DND-41 (cell line): ENCODE results near the gene PHYHIPL.

Source experiments
- ATAC-seq: fragments of 200-7000 bp; cut with Tn5 transposase; 3 replicates; pipeline ENCODE4 v1.9.1; 2021; ENCODE audit warnings: low read depth; ENCODE audit not compliant: insufficient read depth
- DNase-seq: peaks from one replicate; pipeline ENCODE4 v3.0.0-alpha.2; 2020
- H2AFZ ChIP-seq: 2 replicates; pipeline ENCODE4 v1.6.0; 2012; ENCODE audit warnings: low read depth, low read length
- H3K27ac ChIP-seq: 2 replicates; pipeline ENCODE4 v1.5.1; 2012; ENCODE audit warnings: low read length, inconsistent platforms
- H3K27me3 ChIP-seq: fragments of 200-600 bp; sonication (generic); 2 replicates; pipeline ENCODE4 v1.6.0; 2012; ENCODE audit warnings: low read length, mild to moderate bottlenecking, inconsistent platforms; ENCODE audit not compliant: insufficient read depth, poor library complexity
- H3K36me3 ChIP-seq: 2 replicates; pipeline ENCODE4 v1.5.1; 2012; ENCODE audit warnings: low read length, inconsistent platforms; ENCODE audit not compliant: insufficient read depth
- H3K4me1 ChIP-seq: 2 replicates; pipeline ENCODE4 v1.5.1; 2012; ENCODE audit warnings: mild to moderate bottlenecking, low read length; ENCODE audit not compliant: insufficient read depth
- H3K4me2 ChIP-seq: 2 replicates; pipeline ENCODE4 v1.6.0; 2012; ENCODE audit warnings: mild to moderate bottlenecking, moderate library complexity, low read length, inconsistent platforms; ENCODE audit not compliant: insufficient read depth
- H3K4me3 ChIP-seq, 2 experiments: fragments of 200-600 bp in 1 of 2; shearing (Covaris generic) in 1 of 2; 2 replicates each; pipeline ENCODE4 v1.5.1; 2012 to 2016; ENCODE audit warnings: inconsistent platforms in 2 of 2, low read length in 2 of 2, mild to moderate bottlenecking in 2 of 2, low read depth in 1 of 2, moderate library complexity in 1 of 2
- H3K79me2 ChIP-seq: 2 replicates; pipeline ENCODE4 v1.6.0; 2012; ENCODE audit warnings: low read length, inconsistent platforms; ENCODE audit not compliant: insufficient read depth
- H3K9ac ChIP-seq: 2 replicates; pipeline ENCODE4 v1.6.0; 2012; ENCODE audit warnings: low read depth, mild to moderate bottlenecking, inconsistent platforms, low read length, moderate library complexity
- H3K9me3 ChIP-seq: 2 replicates; pipeline ENCODE4 v1.5.1; 2012; ENCODE audit warnings: low read length, moderate library complexity, mild to moderate bottlenecking, inconsistent platforms; ENCODE audit not compliant: insufficient read depth, severe bottlenecking
- H4K20me1 ChIP-seq: 2 replicates; pipeline ENCODE4 v1.6.0; 2012; ENCODE audit warnings: low read length; ENCODE audit not compliant: insufficient read depth
- EZH2 ChIP-seq: IDR thresholded peaks from 3 replicates; pipeline ENCODE4 v1.6.1; 2012; ENCODE audit warnings: borderline replicate concordance, low read depth, mild to moderate bottlenecking, moderate library complexity, low read length, inconsistent platforms; ENCODE audit not compliant: severe bottlenecking
- TF ChIP-seq, protein P1 (sequence below): IDR thresholded peaks from 2 replicates; pipeline ENCODE4 v1.5.1; 2012; ENCODE audit warnings: borderline replicate concordance, low read length, moderate library complexity, mild to moderate bottlenecking; ENCODE audit not compliant: poor library complexity, severe bottlenecking; ENCODE audit errors: extremely low read depth

PHYHIPL gene

GRCh38 chr10:59155556-59155955 is 20.9 kb upstream of the PHYHIPL start:
- Histone ChIP-seq H3K9me3 (no peaks in the 10 kb centered on the region), H3K4me1 (no peaks in the 10 kb centered on the region), H3K27ac (no peak overlapping the region), H3K36me3 (no peaks in the 10 kb centered on the region), H3K79me2 (no peaks in the 10 kb centered on the region), H3K9ac (no peak overlapping the region), H4K20me1 (no peaks in the 10 kb centered on the region), H3K4me2 (no peak overlapping the region), H2AFZ (no peak overlapping the region), H3K4me3 (no peak overlapping the region), H3K27me3 (no peaks in the 10 kb centered on the region)
- no peak for TF ChIP-seq EZH2
- TF ChIP-seq, protein P1, sequence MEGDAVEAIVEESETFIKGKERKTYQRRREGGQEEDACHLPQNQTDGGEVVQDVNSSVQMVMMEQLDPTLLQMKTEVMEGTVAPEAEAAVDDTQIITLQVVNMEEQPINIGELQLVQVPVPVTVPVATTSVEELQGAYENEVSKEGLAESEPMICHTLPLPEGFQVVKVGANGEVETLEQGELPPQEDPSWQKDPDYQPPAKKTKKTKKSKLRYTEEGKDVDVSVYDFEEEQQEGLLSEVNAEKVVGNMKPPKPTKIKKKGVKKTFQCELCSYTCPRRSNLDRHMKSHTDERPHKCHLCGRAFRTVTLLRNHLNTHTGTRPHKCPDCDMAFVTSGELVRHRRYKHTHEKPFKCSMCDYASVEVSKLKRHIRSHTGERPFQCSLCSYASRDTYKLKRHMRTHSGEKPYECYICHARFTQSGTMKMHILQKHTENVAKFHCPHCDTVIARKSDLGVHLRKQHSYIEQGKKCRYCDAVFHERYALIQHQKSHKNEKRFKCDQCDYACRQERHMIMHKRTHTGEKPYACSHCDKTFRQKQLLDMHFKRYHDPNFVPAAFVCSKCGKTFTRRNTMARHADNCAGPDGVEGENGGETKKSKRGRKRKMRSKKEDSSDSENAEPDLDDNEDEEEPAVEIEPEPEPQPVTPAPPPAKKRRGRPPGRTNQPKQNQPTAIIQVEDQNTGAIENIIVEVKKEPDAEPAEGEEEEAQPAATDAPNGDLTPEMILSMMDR, result no peak
- no peak for DNase-seq
- no peak for ATAC-seq

DNA sequence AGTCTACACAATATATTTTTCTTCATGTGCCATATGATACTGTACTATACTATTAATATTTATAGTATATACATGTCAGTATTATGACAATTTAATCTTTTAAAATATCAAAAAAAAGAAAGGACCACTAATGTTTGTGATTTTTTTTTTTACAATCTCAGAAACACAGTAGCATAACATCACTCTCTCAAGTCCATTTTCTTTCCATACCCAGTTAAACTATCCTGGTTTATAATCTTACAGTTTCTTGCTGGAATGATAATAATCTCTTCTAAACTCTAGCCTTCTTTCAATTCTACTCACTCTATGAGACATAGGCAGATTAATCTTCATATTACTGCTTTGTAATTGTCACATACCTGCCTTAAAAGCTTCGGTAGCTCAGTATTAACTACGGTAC is 8.9 kb upstream of the PHYHIPL start:
- no peak overlapping the region for H3K9ac ChIP-seq
- H3K4me1 ChIP-seq, result no peaks in the 10 kb centered on the region
- no peak overlapping the region for H3K27ac ChIP-seq
- H3K4me3 ChIP-seq, result no peak overlapping the region
- no peaks in the 10 kb centered on the region for H3K27me3 ChIP-seq
- no peak overlapping the region for H3K4me2 ChIP-seq
- DNase-seq (no peak), ATAC-seq (no peak)
- no peaks in the 10 kb centered on the region for H4K20me1 ChIP-seq
- TF ChIP-seq EZH2, result no peak
- TF ChIP-seq, protein P1, result no peak
- H3K9me3 ChIP-seq, result no peaks in the 10 kb centered on the region
- H3K36me3 ChIP-seq, result no peaks in the 10 kb centered on the region
- no peak overlapping the region for H2AFZ ChIP-seq
- H3K79me2 ChIP-seq, result no peaks in the 10 kb centered on the region

- Histone ChIP-seq H3K4me3 (no peak overlapping the region), H3K4me1 (no peaks in the 10 kb centered on the region), H2AFZ (no peak overlapping the region), H3K4me2 (no peak overlapping the region), H3K79me2 (no peaks in the 10 kb centered on the region), H3K9ac (no peak overlapping the region), H3K36me3 (no peaks in the 10 kb centered on the region), H3K9me3 (no peaks in the 10 kb centered on the region), H3K27me3 (no peaks in the 10 kb centered on the region), H4K20me1 (no peaks in the 10 kb centered on the region), H3K27ac (no peak overlapping the region)
- DNase-seq (no peak), ATAC-seq (no peak)
- no peak for TF ChIP-seq EZH2
- TF ChIP-seq, protein P1, result no peak
Measured at GRCh38 chr10:59172567-59172966, 3.9 kb upstream of the PHYHIPL start.

DNA sequence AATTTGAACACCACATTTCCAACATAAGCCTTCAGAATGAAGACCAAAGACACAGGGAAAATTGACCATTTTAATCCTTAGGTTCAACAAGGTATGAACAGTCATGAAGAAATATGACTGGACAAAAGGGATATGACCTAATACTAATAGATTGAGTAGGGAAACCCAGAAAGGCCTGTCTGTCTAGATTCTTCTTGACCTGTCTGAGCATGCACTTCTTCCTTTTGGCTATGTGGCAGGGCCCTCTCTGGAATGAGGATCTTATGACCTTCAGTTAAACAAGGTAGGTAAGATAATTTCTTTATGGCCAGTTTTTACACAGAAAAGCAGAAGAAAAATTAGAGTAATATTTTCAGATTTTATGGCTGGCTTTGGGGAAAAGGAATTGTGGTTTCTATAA is 3.0 kb upstream of the PHYHIPL start:
- Histone ChIP-seq H3K27ac (no peak overlapping the region), H3K4me3 (no peak overlapping the region), H2AFZ (no peak overlapping the region), H3K4me1 (no peaks in the 10 kb centered on the region), H3K9ac (no peak overlapping the region), H3K27me3 (no peaks in the 10 kb centered on the region), H3K4me2 (no peak overlapping the region), H3K36me3 (no peaks in the 10 kb centered on the region), H3K9me3 (no peaks in the 10 kb centered on the region), H3K79me2 (no peaks in the 10 kb centered on the region), H4K20me1 (no peaks in the 10 kb centered on the region)
- DNase-seq (no peak), ATAC-seq (no peak)
- TF ChIP-seq EZH2, result no peak
